GM12874 (cell line): Measurements from ENCODE around the gene RPS13.

Experiments used
- TF ChIP-seq, protein P1 (sequence below): IDR thresholded peaks from 2 replicates; pipeline ENCODE4 v1.5.1; 2011; ENCODE audit warnings: low read depth, mild to moderate bottlenecking, control low read depth, low read length, moderate library complexity; ENCODE audit not compliant: insufficient read depth

RPS13 gene

DNA sequence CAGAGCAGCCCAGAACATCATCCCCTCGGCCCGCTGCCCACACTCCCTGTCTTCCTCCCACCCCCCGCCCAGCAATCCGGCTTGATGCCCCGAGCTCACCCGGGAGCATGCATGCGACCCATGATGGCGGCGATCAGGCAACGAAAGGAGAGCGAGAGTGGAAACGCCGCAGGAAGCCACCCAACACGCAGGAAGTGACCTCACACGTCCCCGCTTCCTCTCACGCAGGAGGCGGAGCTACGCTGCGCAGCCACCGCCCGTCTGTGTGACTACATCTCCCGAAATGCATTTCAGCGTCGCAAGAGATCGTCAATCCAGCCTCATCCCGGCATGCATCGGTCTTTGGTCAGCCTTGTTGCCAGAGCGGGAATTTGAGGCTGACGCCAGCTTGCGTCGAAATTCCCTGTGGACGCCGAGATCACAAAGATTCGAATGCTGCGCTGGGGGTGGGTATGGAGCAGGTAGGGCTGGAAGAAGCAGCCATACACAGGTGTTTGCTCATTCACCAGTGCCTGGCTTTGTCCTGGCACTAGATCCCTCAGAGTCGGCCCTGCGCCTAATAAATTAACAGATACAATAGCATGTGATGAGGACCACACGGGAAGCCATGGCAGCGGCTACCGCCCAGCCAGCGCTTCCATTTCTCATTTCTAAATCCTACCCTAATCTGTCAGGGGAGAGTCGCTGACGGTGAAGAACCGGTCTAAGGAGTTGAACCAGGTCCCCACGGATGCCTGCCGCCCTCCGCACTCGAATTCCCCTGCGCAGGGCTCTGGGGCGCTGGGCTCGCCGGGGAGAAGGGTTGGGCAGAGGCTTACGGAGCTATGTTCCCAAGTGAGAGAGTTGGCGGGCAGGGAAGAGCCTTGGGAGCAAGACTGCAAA is at the start of gene RPS13:
RPS13 (minus strand) TSS at position 148 of the 882 bp plus-strand sequence; CDS start at position 122, 26 bp downstream.
- TF ChIP-seq, protein P1, sequence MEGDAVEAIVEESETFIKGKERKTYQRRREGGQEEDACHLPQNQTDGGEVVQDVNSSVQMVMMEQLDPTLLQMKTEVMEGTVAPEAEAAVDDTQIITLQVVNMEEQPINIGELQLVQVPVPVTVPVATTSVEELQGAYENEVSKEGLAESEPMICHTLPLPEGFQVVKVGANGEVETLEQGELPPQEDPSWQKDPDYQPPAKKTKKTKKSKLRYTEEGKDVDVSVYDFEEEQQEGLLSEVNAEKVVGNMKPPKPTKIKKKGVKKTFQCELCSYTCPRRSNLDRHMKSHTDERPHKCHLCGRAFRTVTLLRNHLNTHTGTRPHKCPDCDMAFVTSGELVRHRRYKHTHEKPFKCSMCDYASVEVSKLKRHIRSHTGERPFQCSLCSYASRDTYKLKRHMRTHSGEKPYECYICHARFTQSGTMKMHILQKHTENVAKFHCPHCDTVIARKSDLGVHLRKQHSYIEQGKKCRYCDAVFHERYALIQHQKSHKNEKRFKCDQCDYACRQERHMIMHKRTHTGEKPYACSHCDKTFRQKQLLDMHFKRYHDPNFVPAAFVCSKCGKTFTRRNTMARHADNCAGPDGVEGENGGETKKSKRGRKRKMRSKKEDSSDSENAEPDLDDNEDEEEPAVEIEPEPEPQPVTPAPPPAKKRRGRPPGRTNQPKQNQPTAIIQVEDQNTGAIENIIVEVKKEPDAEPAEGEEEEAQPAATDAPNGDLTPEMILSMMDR, result no peak

DNA sequence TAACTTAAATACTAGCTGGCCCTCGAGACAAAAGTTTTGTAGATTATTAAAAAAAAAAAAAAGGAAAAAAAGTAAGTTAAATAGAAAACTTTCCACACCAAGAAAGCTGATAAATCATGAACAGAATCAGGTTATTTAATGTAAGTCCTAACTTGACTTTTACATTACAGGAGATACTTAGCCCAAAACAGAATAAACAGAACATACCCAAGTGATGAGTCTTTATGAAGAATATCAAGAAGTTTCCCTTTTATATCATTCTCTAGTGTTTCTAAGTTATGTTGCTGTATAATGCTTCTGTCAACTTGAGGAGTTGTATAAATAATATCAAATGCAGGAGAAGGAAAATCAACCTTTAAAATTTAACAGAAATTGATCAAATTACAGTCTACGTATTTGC is 44.5 kb upstream of the RPS13 start:
- TF ChIP-seq, protein P1, result no peak

DNA sequence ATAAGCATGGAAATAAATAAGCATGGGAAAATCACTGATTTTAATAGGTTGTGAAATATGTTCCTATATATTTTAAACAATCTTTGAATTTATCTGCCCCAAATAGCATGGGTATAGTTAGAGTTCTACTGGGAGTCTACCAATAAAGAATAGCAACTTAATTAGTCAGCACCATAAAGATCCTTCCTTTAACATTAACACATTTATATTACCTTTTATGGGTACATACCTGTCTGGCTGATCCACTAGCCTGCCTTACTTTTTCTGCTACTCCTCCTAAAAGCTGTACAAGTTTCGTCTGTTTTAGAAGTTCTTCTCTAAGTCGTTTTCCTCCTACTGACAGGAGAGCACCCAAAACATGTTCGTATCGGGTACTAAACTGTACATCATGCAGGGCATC is 39.8 kb upstream of the RPS13 start:
- TF ChIP-seq, protein P1, result no peak

GRCh38 chr11:17116117-17116516 is 38.6 kb upstream of the RPS13 start:
- TF ChIP-seq, protein P1, result no peak

DNA sequence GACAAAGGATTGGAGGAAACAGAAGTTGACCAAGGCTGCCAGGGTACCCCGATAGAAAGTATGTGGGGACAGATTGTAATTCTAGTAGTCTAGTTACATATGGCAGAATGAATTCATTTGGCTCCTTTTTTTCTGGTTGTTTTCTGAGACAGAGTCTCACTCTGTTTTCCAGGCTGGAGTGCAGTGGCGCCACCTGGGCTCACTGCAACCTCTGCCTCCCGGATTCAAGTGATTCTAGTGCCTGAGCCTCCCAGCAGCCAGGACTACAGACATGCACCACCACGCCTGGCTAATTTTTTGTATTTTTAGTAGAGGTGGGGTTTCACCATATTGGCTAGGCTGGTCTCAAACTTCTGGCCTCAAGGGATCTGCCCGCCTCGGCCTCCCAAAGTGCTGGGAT is 30.3 kb upstream of the RPS13 start:
- TF ChIP-seq, protein P1, result 0 out of 2 replicates have a peak, but pooled peaks have one; percentile 7

DNA sequence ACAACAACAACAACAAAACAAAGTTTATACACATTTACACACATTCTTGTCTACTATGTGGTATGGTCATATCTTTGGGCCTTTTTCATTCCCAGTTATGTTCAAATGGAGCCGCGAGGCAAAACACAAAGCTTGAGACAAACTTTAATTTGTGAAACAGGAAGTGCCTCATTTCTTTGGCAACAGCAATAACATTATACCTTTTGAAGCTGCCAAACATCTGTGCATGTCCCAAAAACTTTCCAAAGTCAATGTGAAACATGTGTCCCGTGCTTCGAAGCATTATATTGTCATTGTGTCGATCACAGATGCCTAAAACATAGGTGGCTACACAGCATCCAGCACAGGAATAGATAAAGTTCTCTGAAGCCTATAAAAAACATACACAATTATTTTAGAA is 25.0 kb upstream of the RPS13 start:
- TF ChIP-seq, protein P1, result no peak

GRCh38 chr11:17098658-17099057 is 21.2 kb upstream of the RPS13 start:
- TF ChIP-seq, protein P1, result no peak
